DLD1 (cell line): Measurements from ENCODE around the gene EXOC6.

Experiments used
- in situ Hi-C: cut with HindIII; loops from 2 replicates; pipeline ENCODE4 v1.10.0; 2017; ENCODE audit warnings: low sequenced_read_pairs

The EXOC6 gene

GRCh38 chr10:92848441-92849233 is at the start of gene EXOC6:
Gene EXOC6 (plus strand): TSS chr10:92848520. CDS start chr10:92848534, 14 bp downstream.
- in situ Hi-C loops, result no loop called here

GRCh38 chr10:92799568-92799967 is 48.8 kb upstream of the EXOC6 start:
- in situ Hi-C loops, result no loop called here

- in situ Hi-C loops, result no loop called here
Observed at GRCh38 chr10:92800134-92800733, 48.1 kb upstream of the EXOC6 start.

- in situ Hi-C loops, result no loop called here
Observed at GRCh38 chr10:92801978-92802872, 46.1 kb upstream of the EXOC6 start.

GRCh38 chr10:92809840-92810239 is 38.5 kb upstream of the EXOC6 start:
- in situ Hi-C loops, result no loop called here

GRCh38 chr10:92810934-92811532 is 37.3 kb upstream of the EXOC6 start:
- in situ Hi-C loops, result no loop called here

- in situ Hi-C loops, result no loop called here
Observed at GRCh38 chr10:92811986-92812385, 36.3 kb upstream of the EXOC6 start.

- in situ Hi-C loops, result no loop called here
Observed at GRCh38 chr10:92813979-92814378, 34.3 kb upstream of the EXOC6 start.

- in situ Hi-C loops, result no loop called here
Observed at GRCh38 chr10:92814790-92815189, 33.5 kb upstream of the EXOC6 start.

GRCh38 chr10:92816091-92816531 is 32.2 kb upstream of the EXOC6 start:
- in situ Hi-C loops, result no loop called here

GRCh38 chr10:92822060-92822634 is 26.2 kb upstream of the EXOC6 start:
- in situ Hi-C loops, result no loop called here

GRCh38 chr10:92822964-92823363 is 25.4 kb upstream of the EXOC6 start:
- in situ Hi-C loops, result no loop called here

GRCh38 chr10:92826061-92826460 is 22.3 kb upstream of the EXOC6 start:
- in situ Hi-C loops, result no loop called here

- in situ Hi-C loops, result no loop called here
Observed at GRCh38 chr10:92826504-92826903, 21.8 kb upstream of the EXOC6 start.

- in situ Hi-C loops, result no loop called here
Observed at GRCh38 chr10:92829042-92829785, 19.1 kb upstream of the EXOC6 start.

GRCh38 chr10:92829786-92830377 is 18.4 kb upstream of the EXOC6 start:
- in situ Hi-C loops, result no loop called here

- in situ Hi-C loops, result no loop called here
Observed at GRCh38 chr10:92830478-92831389, 17.6 kb upstream of the EXOC6 start.

GRCh38 chr10:92832121-92832520 is 16.2 kb upstream of the EXOC6 start:
- in situ Hi-C loops, result no loop called here
